Lower leg skin (tissue), 4 donors: ENCODE data around the gene EGLN1. TPM values are rescaled to one million over a fixed set of nuclear protein-coding genes. Genes with fewer than 3 reads are reported as not detected.

ENCODE experiments used
- DNase-seq, 2 donors: peaks; one replicate each; pipeline ENCODE4 v3.0.0-alpha.2; 2019; ENCODE audit warnings: low spot score in 2 of 2
- H3K4me3 ChIP-seq: fragments of 200-600 bp; sonication (generic); 2 replicates; pipeline ENCODE4 v1.5.1; 2017; ENCODE audit warnings: mild to moderate bottlenecking, low read depth; ENCODE audit not compliant: poor library complexity, severe bottlenecking
- CTCF ChIP-seq, 3 donors: fragments of 450-650 bp; IDR thresholded peaks; one replicate each; pipeline ENCODE4 v1.5.1; 2016; ENCODE audit warnings: antibody characterized with exemption in 3 of 3, mild to moderate bottlenecking in 3 of 3, moderate library complexity in 2 of 3
- POLR2A ChIP-seq, 2 donors: fragments of 450-650 bp; IDR thresholded peaks; one replicate each; pipeline ENCODE4 v1.6.1; 2016 to 2017; ENCODE audit warnings: antibody characterized with exemption in 2 of 2, mild to moderate bottlenecking in 1 of 2, moderate library complexity in 1 of 2
- WGBS, 2 donors: methylation state at CpG; one replicate each; pipeline ENCODE4 v1.1.5; 2018; 5-methylcytosine and 5-hydroxymethylcytosine counted together
- intact Hi-C: fragments of 100-400 bp; cut with DNase I; formaldehyde crosslinking; loops from one replicate; pipeline ENCODE4 v1.15.0; 2023; ENCODE audit warnings: low total_unique reads
- total RNA-seq, 4 donors: library from RNA; depleted of rRNA; stranded (reverse); fragments of >200 nt; gene quantifications; one replicate each; pipeline ENCODE4 v1.1.0, GENCODE V29; 2016

The EGLN1 gene
- total RNA-seq, 4 donors from 2014 or later, result 53.3 to 75.0 (median 54.2) TPM

- intact Hi-C loops, result no loop called here
- no peak for TF ChIP-seq CTCF (IDR thresholded peaks at IDR 0.05)
- TF ChIP-seq POLR2A (IDR thresholded peaks at IDR 0.05), result no peak
- 43 to 57% methylated on average over 5 of the region's 5 CpGs for WGBS, 2 donors
Observed at GRCh38 chr1:231383159-231383860, 38.8 kb downstream of the EGLN1 start.

DNA sequence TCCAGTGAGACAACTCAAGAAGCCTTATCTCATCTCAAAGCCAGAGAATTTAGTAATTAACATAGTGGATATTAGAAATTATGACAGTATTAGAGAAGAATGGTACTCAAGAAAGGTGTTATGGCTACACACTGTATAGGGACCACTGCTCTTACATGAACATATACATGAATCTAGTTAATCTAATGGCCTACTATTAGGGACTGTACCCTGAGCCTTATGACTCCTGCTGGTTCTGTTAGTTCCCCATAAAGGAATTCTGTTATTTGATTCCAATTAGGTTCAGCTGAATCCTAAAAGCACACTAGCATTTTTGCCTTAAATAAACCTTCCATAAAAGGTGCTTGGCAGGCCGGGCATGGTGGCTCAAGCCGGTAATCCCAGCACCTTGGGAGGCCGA is 39.7 kb downstream of the EGLN1 start:
- intact Hi-C loops, result no loop called here
- no peak for DNase-seq
- no peak overlapping the region for H3K4me3 ChIP-seq
- TF ChIP-seq CTCF (IDR thresholded peaks at IDR 0.05), result no peak
- TF ChIP-seq POLR2A (IDR thresholded peaks at IDR 0.05), result no peak
- WGBS, 2 donors, result 83 to 86% methylated on average over 3 of the region's 3 CpGs

More at GRCh38 chr1:231383159-231383860, 38.8 kb downstream of the EGLN1 start:
- DNase-seq, result no peak
- no peak overlapping the region for H3K4me3 ChIP-seq

- 36 to 38% methylated on average over 2 of the region's 2 CpGs for WGBS, 2 donors
- intact Hi-C loops, result no loop called here
- no peak overlapping the region for H3K4me3 ChIP-seq
- DNase-seq, result no peak
- no peak for TF ChIP-seq POLR2A (IDR thresholded peaks at IDR 0.05)
- no peak for TF ChIP-seq CTCF (IDR thresholded peaks at IDR 0.05)
Observed at GRCh38 chr1:231381729-231382128, 40.4 kb downstream of the EGLN1 start.

DNA sequence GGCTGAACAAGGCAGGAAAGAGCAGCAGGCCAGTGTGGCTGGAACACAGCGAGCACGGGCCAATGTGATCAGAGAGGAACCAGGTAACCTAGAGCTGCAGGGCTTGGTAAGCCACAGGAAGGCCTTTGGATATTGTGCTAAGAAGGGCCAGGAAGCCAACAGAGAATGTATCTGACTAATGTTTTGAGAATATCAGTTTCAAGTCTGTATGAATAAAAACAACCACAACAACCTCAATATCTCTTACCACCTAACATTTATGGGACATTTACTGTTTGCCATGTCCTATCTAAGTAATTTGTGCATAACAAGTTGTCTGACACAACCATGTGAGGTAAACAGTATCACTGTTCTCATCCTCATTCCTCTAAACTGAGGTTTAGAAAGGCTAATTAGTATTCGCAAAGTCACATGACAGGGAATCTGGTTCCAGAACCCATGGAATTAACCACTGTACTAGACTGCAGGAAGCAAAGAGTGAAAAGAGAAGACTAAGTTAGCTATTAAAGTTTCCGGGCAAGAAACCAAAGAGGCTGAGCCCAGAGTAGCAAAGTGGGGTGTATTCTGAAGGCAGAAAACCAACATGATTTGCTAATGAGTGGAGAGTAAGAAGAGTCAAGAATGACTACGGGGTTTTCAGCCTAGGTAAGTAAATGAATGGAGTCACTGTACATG is 45.1 kb downstream of the EGLN1 start:
- intact Hi-C loops, result no loop called here
- no peak for DNase-seq
- no peak for TF ChIP-seq POLR2A (IDR thresholded peaks at IDR 0.05)
- no peak for TF ChIP-seq CTCF (IDR thresholded peaks at IDR 0.05)
- 57 to 58% methylated on average over 5 of the region's 5 CpGs for WGBS, 2 donors
- H3K4me3 ChIP-seq, result no peak overlapping the region

DNA sequence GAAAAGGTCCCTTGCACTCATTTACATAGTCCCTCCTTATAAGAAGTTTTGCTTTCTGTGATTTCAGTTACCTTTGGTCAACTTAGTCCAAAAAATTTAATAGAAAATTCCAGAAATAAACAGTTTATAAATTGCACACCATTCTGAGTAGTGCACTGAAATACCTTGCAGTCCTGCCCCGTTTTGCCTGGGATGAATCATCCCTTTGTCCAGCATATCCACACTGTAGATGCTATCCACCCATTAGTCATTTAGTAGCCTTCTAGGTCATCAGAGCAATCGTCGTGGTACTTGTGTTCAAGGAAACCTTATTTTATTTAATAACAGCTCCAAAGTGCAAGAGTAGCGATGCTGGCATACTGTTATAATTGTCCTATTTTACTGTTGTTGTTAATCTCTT is 46.0 kb downstream of the EGLN1 start:
- intact Hi-C loops, result no loop called here
- DNase-seq, result no peak
- H3K4me3 ChIP-seq, result no peak overlapping the region
- TF ChIP-seq CTCF (IDR thresholded peaks at IDR 0.05) (no peak), POLR2A (IDR thresholded peaks at IDR 0.05) (no peak)
- WGBS, 2 donors, result 81 to 86% methylated on average over 4 of the region's 4 CpGs
